HepG2 (cell line): ENCODE data around the gene SPOPL.

Source experiments
- NFE2L1 ChIP-seq: sonication (generic); formaldehyde crosslinking; IDR thresholded peaks from 2 replicates; pipeline ENCODE4 v1.4.0; 2020; ENCODE audit warnings: missing genetic modification reagents, mild to moderate bottlenecking, borderline replicate concordance
- PPARG ChIP-seq: conservative IDR thresholded peaks from 2 replicates; pipeline ENCODE4 v1.6.1; 2016; ENCODE audit warnings: missing biosample characterization, missing genetic modification reagents
- ZMAT5 ChIP-seq: sonication (generic); formaldehyde crosslinking; IDR thresholded peaks from 2 replicates; pipeline ENCODE4 v1.5.0; 2020; ENCODE audit warnings: mild to moderate bottlenecking, low read depth, missing genetic modification reagents, borderline replicate concordance
- ZNF513 ChIP-seq: sonication (generic); formaldehyde crosslinking; conservative IDR thresholded peaks from 2 replicates; pipeline ENCODE4 v1.5.0; 2020; ENCODE audit warnings: missing genetic modification reagents

GRCh38 chr2:138494265-138494966 is 7.2 kb upstream of the SPOPL start:
- TF ChIP-seq ZNF513 (CRISPR knock-in tag) (no peak), ZMAT5 (CRISPR knock-in tag) (no peak), NFE2L1 (CRISPR knock-in tag) (no peak), PPARG (no peak)
